GM21723 (cell line): ENCODE results near the gene NSD1.

Experiments used
- ATAC-seq: cut with Tn5 transposase; IDR thresholded peaks from one replicate; pipeline ENCODE4 v1.9.1; 2021; ENCODE audit warnings: mild to moderate bottlenecking, moderate library complexity; ENCODE audit not compliant: unreplicated experiment

NSD1 gene

GRCh38 chr5:177133096-177133852 is at the start of gene NSD1:
Gene NSD1, plus strand, starts transcription at chr5:177133773. Its CDS starts 1,331 bp downstream, at chr5:177135104.
- ATAC-seq = peak; percentile 68

- ATAC-seq = no peak
These were observed 49.4 kb upstream of the NSD1 start for GRCh38 chr5:177084175-177084574.

- ATAC-seq = no peak
These were observed 47.5 kb upstream of the NSD1 start for GRCh38 chr5:177085985-177086653.

GRCh38 chr5:177086654-177087397 is 46.7 kb upstream of the NSD1 start, which contains the start of gene FGFR4:
Gene FGFR4, plus strand, starts transcription at chr5:177086915. Its CDS starts 2,688 bp downstream, at chr5:177089603.
- ATAC-seq = peak; percentile 75

GRCh38 chr5:177087398-177088005 is 46.1 kb upstream of the NSD1 start:
- ATAC-seq = no peak

- ATAC-seq = no peak
These were observed 44.4 kb upstream of the NSD1 start for GRCh38 chr5:177089127-177089526.

GRCh38 chr5:177089825-177090641 is 43.5 kb upstream of the NSD1 start:
- ATAC-seq = no peak

- no peak for ATAC-seq
These were observed 42.8 kb upstream of the NSD1 start for GRCh38 chr5:177090813-177091212.

GRCh38 chr5:177091232-177091631 is 42.3 kb upstream of the NSD1 start:
- ATAC-seq = no peak

- ATAC-seq = no peak
These were observed 41.1 kb upstream of the NSD1 start for GRCh38 chr5:177092178-177093081.

- no peak for ATAC-seq
These were observed 40.4 kb upstream of the NSD1 start for GRCh38 chr5:177093082-177093712.

- no peak for ATAC-seq
These were observed 39.8 kb upstream of the NSD1 start for GRCh38 chr5:177093803-177094202.

GRCh38 chr5:177094224-177095087 is 39.1 kb upstream of the NSD1 start:
- ATAC-seq = no peak

GRCh38 chr5:177095088-177095669 is 38.4 kb upstream of the NSD1 start:
- ATAC-seq = no peak

- ATAC-seq = no peak
These were observed 37.2 kb upstream of the NSD1 start for GRCh38 chr5:177096162-177097015.
